GM12892 (cell line): ENCODE results near the gene SRD5A2.

Experiments used
- POLR2A ChIP-seq: IDR thresholded peaks from 2 replicates; pipeline ENCODE4 v1.6.1; 2011; ENCODE audit warnings: low read depth, low read length, control low read depth
- POLR2AphosphoS5 ChIP-seq: IDR thresholded peaks from 2 replicates; pipeline ENCODE4 v1.6.1; 2011; ENCODE audit warnings: low read depth, low read length, control low read depth
- TAF1 ChIP-seq: IDR thresholded peaks from 2 replicates; pipeline ENCODE4 v1.6.1; 2011; ENCODE audit warnings: low read depth, mild to moderate bottlenecking, control low read depth, low read length, borderline replicate concordance

GRCh38 chr2:31541853-31542252 lies 38.9 kb downstream of the SRD5A2 start:
- TF ChIP-seq POLR2A (no peak), POLR2AphosphoS5 (no peak), TAF1 (no peak)
